ENCODE results near the gene PEX1. TPM values are rescaled to one million over a fixed set of nuclear protein-coding genes. Genes with fewer than 3 reads are reported as not detected.

The PEX1 gene
- total and polyA plus RNA-seq, 2 experiments from 2014 or later: 22.5 to 25.4 TPM

DNA sequence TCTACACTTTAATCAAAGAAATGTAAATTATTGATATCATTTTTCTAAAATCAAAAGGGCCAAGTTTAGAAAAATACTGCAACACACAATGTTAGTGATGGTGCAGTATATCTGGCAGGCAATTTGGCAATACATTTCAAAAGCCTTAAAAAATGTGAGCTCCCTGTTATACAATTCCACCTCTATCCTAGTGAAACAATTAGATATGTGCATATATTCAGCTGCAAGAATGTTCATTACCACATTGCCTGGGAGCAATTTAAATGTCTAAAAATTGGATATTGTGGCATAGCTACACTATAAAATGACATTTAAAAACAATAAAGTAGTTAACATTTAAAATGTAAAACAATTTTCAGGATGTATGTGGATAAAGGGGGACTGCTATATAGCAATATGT, 40.5 kb downstream of the PEX1 start:
- H3K4me2 ChIP-seq: no peak overlapping the region
- no peaks in the 10 kb centered on the region for H3K79me2 ChIP-seq (replicated peaks; ENCODE audit: insufficient read depth)
- H4K20me1 ChIP-seq (replicated peaks; ENCODE audit: insufficient read depth): no peaks in the 10 kb centered on the region
- Mint-ChIP-seq H3K4me1 (no peaks in the 10 kb centered on the region), H3K27ac (no peak overlapping the region), H3K4me3 (no peak overlapping the region), H3K9me3 (no peaks in the 10 kb centered on the region), H3K36me3 (ENCODE audit: low read depth) (peaks cover 34% of the 10 kb centered on the region), H3K27me3 (ENCODE audit: insufficient read depth, low read depth, poor library complexity) (no peaks in the 10 kb centered on the region)
- H3K9me2 ChIP-seq (ENCODE audit: insufficient read depth): no peaks in the 10 kb centered on the region
- peaks cover 10% of the 10 kb centered on the region; the same call in 1 of the 2 replicates for H3K36me3 ChIP-seq (ENCODE audit: insufficient read depth)
- ATAC-seq (no peak), DNase-seq (ENCODE audit: low spot score) (no peak)
- no peak overlapping the region for H3K4me3 ChIP-seq
- H3K4me1 ChIP-seq (ENCODE audit: insufficient read depth): no peaks in the 10 kb centered on the region
- H2AFZ ChIP-seq: no peak overlapping the region
- TF ChIP-seq, protein P1, sequence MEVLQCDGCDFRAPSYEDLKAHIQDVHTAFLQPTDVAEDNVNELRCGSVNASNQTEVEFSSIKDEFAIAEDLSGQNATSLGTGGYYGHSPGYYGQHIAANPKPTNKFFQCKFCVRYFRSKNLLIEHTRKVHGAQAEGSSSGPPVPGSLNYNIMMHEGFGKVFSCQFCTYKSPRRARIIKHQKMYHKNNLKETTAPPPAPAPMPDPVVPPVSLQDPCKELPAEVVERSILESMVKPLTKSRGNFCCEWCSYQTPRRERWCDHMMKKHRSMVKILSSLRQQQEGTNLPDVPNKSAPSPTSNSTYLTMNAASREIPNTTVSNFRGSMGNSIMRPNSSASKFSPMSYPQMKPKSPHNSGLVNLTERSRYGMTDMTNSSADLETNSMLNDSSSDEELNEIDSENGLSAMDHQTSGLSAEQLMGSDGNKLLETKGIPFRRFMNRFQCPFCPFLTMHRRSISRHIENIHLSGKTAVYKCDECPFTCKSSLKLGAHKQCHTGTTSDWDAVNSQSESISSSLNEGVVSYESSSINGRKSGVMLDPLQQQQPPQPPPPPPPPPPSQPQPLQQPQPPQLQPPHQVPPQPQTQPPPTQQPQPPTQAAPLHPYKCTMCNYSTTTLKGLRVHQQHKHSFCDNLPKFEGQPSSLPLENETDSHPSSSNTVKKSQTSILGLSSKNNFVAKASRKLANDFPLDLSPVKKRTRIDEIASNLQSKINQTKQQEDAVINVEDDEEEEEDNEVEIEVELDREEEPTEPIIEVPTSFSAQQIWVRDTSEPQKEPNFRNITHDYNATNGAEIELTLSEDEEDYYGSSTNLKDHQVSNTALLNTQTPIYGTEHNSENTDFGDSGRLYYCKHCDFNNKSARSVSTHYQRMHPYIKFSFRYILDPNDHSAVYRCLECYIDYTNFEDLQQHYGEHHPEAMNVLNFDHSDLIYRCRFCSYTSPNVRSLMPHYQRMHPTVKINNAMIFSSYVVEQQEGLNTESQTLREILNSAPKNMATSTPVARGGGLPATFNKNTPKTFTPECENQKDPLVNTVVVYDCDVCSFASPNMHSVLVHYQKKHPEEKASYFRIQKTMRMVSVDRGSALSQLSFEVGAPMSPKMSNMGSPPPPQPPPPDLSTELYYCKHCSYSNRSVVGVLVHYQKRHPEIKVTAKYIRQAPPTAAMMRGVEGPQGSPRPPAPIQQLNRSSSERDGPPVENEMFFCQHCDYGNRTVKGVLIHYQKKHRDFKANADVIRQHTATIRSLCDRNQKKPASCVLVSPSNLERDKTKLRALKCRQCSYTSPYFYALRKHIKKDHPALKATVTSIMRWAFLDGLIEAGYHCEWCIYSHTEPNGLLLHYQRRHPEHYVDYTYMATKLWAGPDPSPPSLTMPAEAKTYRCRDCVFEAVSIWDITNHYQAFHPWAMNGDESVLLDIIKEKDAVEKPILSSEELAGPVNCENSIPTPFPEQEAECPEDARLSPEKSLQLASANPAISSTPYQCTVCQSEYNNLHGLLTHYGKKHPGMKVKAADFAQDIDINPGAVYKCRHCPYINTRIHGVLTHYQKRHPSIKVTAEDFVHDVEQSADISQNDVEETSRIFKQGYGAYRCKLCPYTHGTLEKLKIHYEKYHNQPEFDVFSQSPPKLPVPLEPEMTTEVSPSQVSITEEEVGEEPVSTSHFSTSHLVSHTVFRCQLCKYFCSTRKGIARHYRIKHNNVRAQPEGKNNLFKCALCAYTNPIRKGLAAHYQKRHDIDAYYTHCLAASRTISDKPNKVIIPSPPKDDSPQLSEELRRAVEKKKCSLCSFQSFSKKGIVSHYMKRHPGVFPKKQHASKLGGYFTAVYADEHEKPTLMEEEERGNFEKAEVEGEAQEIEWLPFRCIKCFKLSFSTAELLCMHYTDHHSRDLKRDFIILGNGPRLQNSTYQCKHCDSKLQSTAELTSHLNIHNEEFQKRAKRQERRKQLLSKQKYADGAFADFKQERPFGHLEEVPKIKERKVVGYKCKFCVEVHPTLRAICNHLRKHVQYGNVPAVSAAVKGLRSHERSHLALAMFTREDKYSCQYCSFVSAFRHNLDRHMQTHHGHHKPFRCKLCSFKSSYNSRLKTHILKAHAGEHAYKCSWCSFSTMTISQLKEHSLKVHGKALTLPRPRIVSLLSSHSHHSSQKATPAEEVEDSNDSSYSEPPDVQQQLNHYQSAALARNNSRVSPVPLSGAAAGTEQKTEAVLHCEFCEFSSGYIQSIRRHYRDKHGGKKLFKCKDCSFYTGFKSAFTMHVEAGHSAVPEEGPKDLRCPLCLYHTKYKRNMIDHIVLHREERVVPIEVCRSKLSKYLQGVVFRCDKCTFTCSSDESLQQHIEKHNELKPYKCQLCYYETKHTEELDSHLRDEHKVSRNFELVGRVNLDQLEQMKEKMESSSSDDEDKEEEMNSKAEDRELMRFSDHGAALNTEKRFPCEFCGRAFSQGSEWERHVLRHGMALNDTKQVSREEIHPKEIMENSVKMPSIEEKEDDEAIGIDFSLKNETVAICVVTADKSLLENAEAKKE (CRISPR knock-in tag; IDR thresholded peaks at IDR 0.05): no peak
- TF ChIP-seq, protein P2, sequence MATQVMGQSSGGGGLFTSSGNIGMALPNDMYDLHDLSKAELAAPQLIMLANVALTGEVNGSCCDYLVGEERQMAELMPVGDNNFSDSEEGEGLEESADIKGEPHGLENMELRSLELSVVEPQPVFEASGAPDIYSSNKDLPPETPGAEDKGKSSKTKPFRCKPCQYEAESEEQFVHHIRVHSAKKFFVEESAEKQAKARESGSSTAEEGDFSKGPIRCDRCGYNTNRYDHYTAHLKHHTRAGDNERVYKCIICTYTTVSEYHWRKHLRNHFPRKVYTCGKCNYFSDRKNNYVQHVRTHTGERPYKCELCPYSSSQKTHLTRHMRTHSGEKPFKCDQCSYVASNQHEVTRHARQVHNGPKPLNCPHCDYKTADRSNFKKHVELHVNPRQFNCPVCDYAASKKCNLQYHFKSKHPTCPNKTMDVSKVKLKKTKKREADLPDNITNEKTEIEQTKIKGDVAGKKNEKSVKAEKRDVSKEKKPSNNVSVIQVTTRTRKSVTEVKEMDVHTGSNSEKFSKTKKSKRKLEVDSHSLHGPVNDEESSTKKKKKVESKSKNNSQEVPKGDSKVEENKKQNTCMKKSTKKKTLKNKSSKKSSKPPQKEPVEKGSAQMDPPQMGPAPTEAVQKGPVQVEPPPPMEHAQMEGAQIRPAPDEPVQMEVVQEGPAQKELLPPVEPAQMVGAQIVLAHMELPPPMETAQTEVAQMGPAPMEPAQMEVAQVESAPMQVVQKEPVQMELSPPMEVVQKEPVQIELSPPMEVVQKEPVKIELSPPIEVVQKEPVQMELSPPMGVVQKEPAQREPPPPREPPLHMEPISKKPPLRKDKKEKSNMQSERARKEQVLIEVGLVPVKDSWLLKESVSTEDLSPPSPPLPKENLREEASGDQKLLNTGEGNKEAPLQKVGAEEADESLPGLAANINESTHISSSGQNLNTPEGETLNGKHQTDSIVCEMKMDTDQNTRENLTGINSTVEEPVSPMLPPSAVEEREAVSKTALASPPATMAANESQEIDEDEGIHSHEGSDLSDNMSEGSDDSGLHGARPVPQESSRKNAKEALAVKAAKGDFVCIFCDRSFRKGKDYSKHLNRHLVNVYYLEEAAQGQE (IDR thresholded peaks at IDR 0.05; ENCODE audit: unreplicated experiment): no peak
- TF ChIP-seq ZNF331 (CRISPR knock-in tag; IDR thresholded peaks at IDR 0.05; ENCODE audit: low read depth) (no peak), POLR2AphosphoS5 (IDR thresholded peaks at IDR 0.05; ENCODE audit: low read depth) (no peak), JUNB (IDR thresholded peaks at IDR 0.05; ENCODE audit: unreplicated experiment) (no peak), EZH2 (IDR thresholded peaks at IDR 0.05; ENCODE audit: low read depth, unreplicated experiment) (no peak), EZH2phosphoT487 (IDR thresholded peaks at IDR 0.05; ENCODE audit: unreplicated experiment) (no peak), NANOG (IDR thresholded peaks at IDR 0.05; ENCODE audit: borderline replicate concordance) (no peak), STAT1 (IDR thresholded peaks at IDR 0.05; ENCODE audit: unreplicated experiment) (no peak), CREB1 (CRISPR knock-in tag; IDR thresholded peaks at IDR 0.05; ENCODE audit: low read depth) (no peak), ZNF114 (CRISPR knock-in tag; IDR thresholded peaks at IDR 0.05) (no peak)
- TF ChIP-seq, protein P3, sequence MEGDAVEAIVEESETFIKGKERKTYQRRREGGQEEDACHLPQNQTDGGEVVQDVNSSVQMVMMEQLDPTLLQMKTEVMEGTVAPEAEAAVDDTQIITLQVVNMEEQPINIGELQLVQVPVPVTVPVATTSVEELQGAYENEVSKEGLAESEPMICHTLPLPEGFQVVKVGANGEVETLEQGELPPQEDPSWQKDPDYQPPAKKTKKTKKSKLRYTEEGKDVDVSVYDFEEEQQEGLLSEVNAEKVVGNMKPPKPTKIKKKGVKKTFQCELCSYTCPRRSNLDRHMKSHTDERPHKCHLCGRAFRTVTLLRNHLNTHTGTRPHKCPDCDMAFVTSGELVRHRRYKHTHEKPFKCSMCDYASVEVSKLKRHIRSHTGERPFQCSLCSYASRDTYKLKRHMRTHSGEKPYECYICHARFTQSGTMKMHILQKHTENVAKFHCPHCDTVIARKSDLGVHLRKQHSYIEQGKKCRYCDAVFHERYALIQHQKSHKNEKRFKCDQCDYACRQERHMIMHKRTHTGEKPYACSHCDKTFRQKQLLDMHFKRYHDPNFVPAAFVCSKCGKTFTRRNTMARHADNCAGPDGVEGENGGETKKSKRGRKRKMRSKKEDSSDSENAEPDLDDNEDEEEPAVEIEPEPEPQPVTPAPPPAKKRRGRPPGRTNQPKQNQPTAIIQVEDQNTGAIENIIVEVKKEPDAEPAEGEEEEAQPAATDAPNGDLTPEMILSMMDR (conservative IDR thresholded peaks at IDR 0.05; ENCODE audit: low read depth in 2 of 2): no peak
- TF ChIP-seq, protein P4, sequence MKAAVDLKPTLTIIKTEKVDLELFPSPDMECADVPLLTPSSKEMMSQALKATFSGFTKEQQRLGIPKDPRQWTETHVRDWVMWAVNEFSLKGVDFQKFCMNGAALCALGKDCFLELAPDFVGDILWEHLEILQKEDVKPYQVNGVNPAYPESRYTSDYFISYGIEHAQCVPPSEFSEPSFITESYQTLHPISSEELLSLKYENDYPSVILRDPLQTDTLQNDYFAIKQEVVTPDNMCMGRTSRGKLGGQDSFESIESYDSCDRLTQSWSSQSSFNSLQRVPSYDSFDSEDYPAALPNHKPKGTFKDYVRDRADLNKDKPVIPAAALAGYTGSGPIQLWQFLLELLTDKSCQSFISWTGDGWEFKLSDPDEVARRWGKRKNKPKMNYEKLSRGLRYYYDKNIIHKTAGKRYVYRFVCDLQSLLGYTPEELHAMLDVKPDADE (IDR thresholded peaks at IDR 0.05): no peak
- no peak overlapping the region for H3K27ac ChIP-seq (ENCODE audit: low read depth)
- no peaks in the 10 kb centered on the region for H3F3A ChIP-seq (replicated peaks; ENCODE audit: low read depth)
- H3K27me3 ChIP-seq (ENCODE audit: insufficient read depth): no peaks in the 10 kb centered on the region

All from GM23338 (cell line).